Suprapubic skin (tissue), 4 donors: ENCODE data around the gene TMEM17.

Experiments
- EP300 ChIP-seq: sonication (generic); formaldehyde crosslinking; IDR thresholded peaks from one replicate; pipeline ENCODE4 v1.6.1; 2017; ENCODE audit warnings: antibody characterized with exemption
- POLR2A ChIP-seq, 2 donors: fragments of 450-650 bp; IDR thresholded peaks; one replicate each; pipeline ENCODE4 v1.6.1; 2017; ENCODE audit warnings: antibody characterized with exemption in 2 of 2, mild to moderate bottlenecking in 2 of 2, moderate library complexity in 2 of 2
- POLR2AphosphoS5 ChIP-seq, 3 donors: sonication (generic); formaldehyde crosslinking; IDR thresholded peaks; one replicate each; pipeline ENCODE4 v1.6.1; 2017; ENCODE audit warnings: antibody characterized with exemption in 3 of 3
- TF ChIP-seq, protein P1 (sequence below), 2 donors: fragments of 200-600 bp in 1 of 2; fragments of 450-650 bp in 1 of 2; sonication (generic) in 1 of 2; IDR thresholded peaks; one replicate each; pipeline ENCODE4 v1.5.1; 2016 to 2019; ENCODE audit warnings: antibody characterized with exemption in 2 of 2, mild to moderate bottlenecking in 1 of 2, moderate library complexity in 1 of 2

DNA sequence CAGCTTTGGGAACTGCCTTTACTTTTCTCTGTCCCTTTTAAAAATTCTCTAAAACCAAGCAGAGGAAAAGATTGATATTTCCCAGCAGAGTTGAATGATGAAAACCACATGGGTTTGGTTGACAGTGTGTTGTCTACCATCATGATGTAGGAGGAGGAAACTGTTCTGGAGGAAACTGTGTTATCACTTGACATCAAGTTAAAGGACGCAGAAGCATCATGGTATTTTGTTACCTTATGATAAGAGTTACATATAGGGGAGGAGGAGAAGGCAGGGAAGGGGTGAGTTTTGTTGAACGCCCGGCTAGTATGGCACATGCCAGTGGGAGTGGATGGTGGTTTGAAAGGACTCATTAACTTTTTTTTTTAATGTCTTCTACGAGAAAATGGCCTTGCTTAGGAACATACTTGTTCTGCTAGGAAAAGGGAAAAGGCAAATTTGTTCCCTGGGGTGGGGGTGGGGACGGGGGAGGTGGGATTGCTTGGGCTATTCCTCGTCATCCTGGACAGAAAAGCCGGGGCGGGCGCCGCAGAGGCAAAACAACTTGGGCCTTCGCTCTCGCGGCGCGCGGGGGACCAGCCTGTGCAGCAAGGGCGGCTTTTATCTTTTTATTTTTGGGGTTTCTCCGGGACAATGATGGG, 766 bp downstream of the TMEM17 start:
- TF ChIP-seq, protein P1, sequence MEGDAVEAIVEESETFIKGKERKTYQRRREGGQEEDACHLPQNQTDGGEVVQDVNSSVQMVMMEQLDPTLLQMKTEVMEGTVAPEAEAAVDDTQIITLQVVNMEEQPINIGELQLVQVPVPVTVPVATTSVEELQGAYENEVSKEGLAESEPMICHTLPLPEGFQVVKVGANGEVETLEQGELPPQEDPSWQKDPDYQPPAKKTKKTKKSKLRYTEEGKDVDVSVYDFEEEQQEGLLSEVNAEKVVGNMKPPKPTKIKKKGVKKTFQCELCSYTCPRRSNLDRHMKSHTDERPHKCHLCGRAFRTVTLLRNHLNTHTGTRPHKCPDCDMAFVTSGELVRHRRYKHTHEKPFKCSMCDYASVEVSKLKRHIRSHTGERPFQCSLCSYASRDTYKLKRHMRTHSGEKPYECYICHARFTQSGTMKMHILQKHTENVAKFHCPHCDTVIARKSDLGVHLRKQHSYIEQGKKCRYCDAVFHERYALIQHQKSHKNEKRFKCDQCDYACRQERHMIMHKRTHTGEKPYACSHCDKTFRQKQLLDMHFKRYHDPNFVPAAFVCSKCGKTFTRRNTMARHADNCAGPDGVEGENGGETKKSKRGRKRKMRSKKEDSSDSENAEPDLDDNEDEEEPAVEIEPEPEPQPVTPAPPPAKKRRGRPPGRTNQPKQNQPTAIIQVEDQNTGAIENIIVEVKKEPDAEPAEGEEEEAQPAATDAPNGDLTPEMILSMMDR (IDR thresholded peaks at IDR 0.05) = no peak
- TF ChIP-seq POLR2AphosphoS5 (IDR thresholded peaks at IDR 0.05) = no peak
- no peak for TF ChIP-seq POLR2A (IDR thresholded peaks at IDR 0.05)
- TF ChIP-seq EP300 = no peak
